Retina (tissue), 1 donor: ENCODE data around the gene ANKRD60.
A peak's percentile ranks its signal among the peaks of the same experiment; 100 is the strongest.

Experiments used
- DNase-seq: peaks from one replicate; pipeline ENCODE4 v3.0.0-alpha.2; 2016

The ANKRD60 gene, protein sequence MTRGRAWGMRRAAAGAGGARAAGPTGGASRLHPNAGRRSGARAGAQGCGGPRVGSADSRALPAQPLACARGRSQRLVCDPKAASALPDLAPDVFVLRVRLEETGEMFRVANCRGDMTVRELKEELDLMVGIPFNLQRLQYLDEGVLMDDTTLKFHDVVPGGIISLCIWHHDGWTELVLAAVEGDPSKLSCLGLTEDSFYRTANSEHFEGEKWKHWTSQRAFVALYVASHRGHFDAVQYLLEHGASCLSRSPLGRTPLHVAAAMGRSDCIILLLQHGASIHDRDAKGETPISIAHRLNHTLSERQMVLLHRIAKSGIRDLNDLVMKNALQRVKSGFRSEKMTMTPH

DNA sequence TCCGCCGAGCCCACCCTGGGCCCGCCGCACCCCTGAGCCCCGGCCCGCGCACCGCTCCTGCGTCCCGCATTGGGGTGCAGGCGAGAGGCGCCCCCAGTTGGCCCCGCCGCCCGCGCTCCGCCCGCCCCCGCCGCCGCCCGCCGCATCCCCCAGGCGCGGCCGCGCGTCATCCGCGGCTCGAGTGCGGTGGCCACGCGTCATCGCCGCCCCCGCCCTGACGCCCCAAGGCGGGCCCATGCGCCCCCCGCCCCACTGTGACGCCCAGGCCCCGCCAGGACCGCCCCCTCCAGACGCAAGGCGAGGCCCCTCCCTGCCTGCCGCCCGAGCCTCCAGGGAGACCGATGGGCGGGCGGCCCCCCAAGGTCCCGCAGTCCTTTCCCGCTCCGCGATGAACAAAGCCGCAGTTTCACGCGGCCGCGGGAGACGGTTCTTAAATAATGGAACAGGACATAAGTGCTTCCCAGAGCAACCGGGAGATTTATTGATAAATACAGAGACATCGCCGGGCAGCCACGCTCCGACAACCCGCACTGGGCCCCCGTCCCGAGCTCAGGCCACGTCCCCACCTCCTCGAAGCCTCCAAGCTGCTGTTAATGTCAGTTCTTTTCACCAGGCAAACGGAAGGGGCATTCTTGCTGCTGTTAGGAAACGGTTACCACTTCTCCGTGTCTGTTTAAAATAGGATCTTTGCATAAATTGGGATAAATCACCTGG lies at the start of gene ANKRD60:
Gene ANKRD60, minus strand, starts transcription at position 170 of the 714 bp plus-strand sequence. Its CDS starts 0 bp downstream, at position 170.
- DNase-seq = peak; percentile 82

DNA sequence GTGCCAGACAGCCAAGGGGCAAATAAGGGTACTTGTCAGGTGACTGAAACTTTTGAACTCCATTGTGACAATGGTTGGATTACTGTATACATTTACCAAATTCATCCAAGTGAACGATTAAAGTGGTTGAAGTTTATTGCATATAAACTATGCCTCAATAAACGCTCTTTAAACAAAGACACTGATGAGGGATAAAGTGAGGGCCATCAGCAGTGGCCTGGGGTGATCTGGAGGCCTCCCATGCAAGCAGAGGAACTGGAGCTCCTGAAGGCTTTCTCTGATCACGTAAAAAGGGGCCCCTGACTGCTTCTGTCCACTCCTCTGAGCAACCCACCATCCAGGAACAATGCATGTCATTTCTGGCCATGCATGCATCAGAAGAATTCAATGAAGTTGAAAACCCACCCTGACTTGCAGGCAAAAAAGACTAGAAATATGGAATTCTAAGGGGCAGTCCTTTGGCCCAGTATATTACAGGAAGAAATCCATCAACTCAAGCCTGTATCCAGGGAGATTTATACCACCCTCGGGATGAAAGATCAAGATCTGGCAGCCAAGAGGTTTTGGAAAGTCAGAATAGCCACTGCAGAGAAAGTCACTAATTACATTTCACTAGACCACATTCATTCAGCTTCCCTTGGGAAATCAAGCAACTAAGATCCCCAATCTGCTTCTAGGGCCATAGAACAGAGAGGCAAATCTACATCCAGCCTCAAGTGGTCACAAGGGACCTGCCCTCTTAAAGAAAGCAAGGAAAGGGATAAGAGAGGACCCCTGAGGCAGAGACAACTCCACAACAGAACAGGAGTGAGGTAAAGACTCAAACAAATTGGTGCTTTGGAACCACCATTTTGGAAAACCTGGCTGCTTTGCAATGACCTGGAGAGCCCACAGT lies 49.4 kb upstream of the ANKRD60 start:
- peak; percentile 46 for DNase-seq

DNA sequence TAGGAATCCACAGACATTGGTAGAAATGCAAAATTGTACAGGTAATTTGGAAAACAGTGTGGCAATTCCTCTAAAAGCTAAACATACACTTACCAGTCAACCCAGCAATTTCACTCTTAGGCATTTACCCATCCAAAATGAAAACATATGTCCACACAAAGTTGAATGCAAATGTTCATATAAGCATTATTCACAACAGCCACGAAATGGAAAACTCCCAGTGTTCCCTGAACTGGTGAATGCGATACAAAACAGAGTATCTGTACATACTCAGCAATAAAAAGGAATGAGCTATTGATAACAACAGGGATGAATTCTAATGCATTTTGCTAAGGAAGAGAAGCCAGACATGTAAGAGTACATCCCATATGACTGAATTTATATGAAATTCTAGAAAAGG lies 48.7 kb upstream of the ANKRD60 start:
- DNase-seq = no peak

DNA sequence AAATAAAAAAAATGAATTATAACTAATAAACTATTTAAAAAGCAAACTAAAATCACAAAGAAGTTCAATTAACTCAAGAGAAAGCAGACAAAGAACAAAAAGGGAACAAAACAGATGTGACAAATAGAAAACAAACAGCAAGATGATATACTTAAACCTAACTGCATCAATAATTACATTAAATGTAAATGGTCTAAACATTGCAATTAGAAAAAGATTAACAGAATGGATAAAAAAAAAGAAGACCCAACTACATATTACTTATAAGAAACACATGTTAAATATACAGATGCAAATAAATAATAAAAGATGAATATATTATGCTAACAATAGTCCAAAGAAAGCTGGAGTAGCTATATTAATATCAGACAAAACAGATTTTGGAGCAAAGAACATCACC lies 45.9 kb upstream of the ANKRD60 start:
- DNase-seq = no peak

DNA sequence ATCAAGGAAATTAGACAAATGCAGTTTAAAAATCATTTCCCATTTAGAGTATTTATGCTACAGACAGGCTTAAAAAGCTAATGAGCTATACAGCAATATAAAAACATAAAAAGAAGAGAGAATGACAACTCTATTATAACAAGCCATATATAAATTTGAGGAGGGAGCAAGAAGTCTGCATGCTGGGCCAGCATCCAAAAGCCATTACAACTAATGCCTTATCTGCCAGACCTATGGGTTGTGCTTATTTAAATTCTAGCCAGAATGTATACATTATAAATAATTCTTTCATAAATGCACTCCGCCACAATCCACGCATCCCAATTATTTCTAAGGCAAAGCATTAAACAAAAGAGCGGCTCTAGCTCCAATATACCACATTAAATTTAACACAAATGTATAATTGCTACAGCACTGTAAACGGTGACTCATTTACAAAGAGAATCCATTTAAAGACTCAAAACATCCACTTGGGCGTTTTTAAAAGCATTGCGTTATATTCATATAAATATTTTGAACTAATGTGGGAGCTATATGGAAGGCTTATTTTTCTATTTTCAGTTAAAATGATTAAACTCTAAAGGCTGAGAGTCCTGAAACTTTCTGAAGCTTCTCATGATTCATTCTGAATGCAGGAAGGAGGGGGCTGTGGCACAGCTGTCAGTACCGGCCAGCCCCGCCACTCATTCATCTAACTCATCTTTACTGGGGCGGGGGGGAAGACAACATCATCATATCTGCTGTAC lies 43.3 kb upstream of the ANKRD60 start:
- no peak for DNase-seq

DNA sequence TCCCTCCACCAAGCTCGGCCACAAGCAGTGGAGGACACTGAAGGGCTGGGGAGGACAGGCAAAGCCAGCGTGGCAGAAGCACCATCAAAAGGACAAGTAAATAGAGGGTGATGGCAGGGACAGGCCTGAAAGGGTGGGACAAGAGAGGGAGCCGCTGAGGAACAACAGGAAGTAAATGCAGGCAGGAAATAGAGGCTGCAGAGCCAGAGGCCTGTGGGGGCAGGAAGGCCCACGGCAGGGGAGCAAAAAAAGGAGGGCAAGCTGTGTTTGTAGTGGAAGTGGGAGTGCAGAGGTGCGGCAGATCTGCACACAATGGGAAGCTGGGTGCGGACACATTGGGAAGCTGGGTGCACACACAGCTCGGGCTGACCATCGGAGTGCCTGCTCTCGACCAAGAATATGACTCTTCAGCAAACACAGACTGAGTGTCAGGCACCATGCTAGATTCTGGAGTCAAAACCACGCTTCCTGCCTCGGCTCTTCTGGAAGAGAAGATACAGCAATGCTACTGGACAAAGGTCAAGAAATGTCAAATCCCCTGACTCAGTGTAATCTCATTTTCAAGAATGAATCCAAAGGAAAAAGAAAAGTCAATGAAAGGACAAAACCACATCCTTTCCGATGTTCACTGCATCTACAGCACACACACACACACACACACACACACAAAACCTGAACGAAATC lies 40.6 kb upstream of the ANKRD60 start:
- DNase-seq = no peak

DNA sequence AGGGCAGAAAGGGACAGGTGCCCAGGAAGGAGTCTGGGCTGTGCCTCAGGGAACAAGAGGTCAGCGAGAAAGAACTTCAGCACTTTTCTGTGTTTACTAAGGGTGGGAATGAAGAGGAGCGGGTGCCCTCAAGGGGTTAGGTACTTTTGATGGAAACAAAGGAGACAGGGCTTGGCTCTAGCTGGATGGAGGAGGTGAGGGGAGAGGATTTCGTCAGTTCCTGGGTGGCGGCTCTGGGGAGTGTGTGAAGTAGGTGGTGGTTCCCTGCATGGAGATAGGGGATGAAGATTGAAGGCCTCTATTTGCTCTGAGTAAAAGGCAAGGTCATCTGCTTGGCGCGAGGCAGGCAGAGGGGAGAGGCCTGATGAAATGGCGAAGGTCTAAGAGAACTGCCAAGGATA lies 40.0 kb upstream of the ANKRD60 start:
- no peak for DNase-seq

DNA sequence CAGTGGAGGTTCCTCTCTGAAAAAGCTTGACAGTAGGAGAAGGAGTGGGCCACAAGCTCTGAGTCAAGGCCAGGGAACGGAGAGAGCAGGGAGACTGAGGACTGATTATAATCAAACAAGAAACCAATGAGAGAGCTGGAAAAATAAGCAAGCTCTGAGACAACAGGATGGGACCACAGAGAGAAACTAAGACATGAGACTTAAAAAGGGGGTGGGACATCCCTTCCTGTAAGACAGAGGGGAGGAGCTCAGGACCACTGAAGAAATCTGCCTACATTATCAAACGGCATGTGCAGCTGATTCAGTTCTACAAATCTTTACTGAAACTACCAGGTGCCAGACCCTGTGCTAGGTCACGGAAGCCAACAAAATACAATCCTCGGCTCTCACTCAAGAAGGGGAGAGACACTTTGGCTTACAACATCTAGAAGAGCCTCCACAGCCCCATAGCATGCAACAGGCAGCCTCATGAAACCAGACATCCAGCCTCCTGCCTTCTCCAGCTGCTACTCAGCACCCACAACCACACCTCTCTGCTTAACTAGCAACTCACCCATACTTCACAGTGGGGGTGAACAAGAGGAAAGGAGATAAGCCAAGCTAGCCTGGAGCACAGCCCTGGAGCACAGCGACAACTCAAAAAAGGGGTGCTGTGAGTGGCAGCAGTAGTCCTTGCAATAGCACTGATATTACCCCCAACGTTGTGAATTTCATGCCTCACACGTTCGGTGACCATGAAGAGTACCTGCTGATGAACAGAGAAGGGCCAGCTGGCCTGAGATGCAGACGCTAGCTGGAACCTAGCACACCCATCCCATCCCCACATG lies 39.1 kb upstream of the ANKRD60 start:
- DNase-seq = no peak

DNA sequence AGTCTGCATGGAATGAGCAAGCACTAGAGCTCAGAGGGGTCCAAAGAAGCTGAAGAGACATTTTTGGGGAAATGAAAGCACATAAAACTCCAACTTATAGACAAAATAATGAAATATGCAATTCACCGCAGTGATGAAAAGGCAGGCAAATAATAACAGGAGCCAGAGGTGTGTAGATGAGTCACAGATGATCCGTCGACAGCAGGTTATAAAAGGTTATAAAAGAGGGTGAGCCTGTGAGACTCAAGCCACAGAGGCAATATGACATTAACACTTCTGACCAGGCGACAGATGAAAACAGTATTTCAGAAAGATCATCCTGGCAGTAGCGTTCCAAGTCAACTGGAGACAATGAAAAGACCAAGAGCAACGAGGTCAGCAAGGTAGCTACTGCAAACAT lies 35.8 kb upstream of the ANKRD60 start:
- no peak for DNase-seq

DNA sequence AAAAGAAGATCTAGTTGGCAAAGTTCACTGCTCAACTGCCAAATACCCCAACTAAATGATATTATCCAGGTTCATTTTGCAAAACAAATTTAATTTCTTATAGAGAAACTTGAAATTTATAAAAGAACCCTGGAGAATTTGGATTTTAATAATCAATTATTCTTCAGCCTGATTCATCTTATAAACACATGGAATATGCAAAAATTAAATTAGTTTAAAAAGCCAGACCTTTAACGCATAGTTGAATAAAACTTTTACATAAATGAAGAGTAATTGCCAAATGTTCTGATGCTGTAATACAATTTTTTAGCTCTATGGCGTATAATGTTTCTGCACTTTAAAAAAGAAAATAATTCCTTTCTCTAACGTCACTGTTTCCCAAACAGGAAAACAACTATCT lies 33.2 kb upstream of the ANKRD60 start:
- DNase-seq = no peak

DNA sequence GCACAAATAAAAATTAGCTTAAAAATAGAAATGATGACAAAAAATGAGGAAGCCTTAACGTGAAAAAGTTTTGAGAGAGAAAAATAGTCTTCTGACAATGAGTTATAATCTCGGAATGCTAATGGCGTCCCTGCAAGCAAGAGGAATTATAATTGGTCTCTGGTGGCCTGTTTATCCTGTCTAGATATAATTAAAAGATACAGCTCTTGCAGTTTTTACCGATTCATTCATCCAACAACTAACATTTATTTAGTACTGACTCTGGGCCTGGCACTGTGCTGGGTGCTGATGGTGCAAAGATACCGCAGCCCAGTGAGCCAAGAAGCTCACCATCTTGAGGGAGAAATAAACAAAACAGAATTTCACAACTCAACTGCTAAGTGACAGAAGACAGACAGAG lies 31.6 kb upstream of the ANKRD60 start:
- no peak for DNase-seq

DNA sequence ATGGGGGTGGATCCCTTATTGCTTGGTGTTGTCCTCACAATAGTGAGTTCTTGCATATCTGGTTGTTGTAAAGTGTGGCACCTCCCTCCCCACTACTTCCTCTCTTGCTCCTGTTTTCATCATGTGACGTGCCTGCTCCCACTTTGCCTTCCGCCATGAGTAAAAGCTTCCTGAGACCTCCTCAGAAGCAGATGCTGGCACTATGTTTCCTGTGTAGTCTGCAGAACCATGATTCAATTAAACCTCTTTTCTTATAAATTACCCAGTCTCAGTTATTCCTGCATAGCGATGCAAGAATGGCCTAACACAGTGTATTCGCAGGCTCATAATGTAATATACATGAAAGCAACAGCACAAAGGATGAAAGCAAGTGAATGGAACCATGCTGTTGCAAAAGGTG lies 28.4 kb upstream of the ANKRD60 start:
- no peak for DNase-seq

DNA sequence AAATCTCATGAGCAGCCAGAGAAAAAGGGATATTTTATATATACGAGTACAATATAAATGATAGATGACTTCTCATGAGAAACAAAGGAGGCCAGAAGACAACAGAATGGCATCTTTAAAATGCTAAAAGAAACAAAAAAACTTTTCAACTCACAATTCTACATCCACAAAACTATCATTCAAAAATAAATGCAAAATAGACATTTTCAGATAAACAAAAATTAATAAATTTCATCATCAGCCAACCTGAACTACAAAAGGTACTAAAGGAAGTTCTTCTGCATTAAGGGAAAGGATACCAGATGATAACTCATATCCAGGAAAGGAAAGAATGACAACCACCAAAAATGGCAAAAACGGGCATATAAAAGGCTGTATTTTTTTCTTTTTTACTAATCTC lies 27.9 kb upstream of the ANKRD60 start:
- no peak for DNase-seq

DNA sequence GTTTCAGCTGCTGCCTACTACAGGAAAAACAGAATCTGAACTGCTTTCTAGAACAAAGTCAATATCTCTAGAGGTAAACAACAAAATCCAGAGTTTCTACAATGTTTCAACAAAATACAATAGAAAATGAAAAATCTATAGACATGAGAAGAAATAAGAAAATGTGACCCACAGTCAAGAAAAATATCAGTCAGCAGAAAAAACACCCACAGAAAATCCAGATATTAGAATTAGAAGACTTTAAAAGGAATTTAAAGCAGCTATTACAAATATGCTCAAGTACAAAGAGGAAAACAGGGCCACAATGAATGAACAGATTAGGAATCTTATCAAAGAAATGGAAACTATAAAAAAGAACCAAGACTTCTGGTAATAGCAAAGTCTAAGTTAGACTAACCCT lies 26.4 kb upstream of the ANKRD60 start:
- no peak for DNase-seq

DNA sequence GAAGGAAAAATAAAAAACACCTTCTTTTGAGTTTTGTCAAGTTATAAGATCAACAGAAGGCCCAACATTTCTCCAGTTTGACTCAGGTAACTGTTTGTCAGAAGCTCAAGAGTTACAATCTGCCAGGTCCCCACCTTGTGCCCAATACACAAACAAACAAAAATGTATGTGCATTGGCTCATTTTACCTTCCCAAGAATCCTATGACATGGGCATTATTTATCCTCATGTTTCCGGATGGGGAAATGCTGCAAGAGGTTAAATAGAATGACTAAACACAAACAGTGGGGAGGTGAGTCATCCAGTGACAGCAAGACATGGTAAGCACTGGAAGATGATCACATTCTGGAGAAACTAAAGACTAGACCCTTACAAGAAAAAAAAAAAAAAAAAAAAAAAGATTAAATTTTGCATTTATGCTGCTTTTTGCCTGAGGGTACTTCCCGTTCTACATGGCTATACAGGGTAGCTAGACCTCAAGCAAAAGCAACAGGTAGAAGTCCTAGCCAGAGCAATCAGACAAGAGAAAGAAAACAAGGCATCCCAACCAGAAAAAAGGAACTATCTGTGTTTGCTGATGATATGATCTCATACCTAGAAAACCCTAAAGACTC lies 23.6 kb upstream of the ANKRD60 start:
- DNase-seq = no peak

DNA sequence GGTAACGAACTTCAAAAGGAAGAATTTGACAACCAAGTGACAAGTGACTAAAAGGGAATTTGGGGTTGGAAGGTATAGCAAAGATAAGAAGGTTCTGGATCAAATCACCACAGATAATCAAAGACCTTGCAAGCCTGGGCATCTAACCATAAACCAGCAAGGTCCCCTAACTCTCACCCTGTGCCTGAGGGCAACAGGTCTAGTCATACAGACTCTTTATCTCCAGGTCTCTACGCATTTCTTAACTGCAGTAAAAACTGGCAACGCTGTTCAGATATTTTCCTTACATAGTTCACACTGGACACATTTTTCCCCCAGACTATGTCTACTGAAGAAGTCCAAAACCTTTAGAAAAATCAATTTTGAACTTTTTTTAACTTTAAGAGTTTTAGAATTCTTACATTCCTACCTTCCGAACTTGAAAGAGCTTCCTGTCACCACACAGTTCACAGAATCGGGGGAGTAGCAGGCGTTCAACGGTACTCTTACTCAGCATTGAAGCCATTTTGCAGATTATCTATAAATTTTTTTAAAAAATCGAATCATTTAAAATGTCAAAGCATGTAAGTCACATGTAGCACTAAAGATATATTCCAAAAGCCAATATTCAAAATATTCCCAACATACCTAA lies 23.0 kb upstream of the ANKRD60 start:
- DNase-seq = no peak

DNA sequence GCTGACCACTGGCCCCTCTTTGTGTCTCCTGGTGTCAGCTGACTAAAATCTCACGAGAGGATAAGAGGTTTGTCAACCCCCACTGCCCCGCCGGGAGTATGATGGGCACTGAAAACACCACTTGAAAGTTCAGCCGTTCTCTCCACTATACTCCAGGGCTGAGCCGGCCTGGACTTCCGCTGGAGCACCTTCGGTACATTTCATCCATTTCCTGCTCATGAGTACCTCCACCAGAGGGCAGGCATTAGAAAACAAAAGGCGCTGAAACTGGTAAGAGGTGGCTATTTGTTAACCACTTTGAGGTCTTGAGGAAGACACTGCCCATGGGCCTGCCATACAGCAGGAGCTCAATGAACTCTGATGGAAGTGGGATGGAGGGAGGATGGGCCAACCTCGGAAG lies 17.9 kb upstream of the ANKRD60 start:
- DNase-seq = peak; percentile 11

DNA sequence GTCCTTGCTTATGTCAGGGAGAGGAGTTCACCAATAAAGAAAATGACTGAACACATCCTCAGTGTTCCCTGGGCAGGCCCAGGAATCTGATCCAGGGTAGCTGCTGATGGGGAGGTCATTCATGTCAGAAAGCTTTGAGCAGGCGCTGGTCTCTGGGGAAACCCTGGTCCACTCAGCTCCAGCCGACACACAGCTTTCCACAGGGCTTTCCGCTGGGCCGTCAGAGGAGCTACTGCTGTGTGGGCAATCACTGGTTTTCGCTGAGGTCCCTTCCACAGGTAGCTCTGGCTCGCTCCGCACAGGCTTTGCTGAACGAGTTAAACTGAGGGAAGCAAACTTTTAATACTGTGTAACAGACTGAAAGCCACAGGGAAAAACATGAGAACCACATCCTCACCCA lies 17.5 kb upstream of the ANKRD60 start:
- no peak for DNase-seq

DNA sequence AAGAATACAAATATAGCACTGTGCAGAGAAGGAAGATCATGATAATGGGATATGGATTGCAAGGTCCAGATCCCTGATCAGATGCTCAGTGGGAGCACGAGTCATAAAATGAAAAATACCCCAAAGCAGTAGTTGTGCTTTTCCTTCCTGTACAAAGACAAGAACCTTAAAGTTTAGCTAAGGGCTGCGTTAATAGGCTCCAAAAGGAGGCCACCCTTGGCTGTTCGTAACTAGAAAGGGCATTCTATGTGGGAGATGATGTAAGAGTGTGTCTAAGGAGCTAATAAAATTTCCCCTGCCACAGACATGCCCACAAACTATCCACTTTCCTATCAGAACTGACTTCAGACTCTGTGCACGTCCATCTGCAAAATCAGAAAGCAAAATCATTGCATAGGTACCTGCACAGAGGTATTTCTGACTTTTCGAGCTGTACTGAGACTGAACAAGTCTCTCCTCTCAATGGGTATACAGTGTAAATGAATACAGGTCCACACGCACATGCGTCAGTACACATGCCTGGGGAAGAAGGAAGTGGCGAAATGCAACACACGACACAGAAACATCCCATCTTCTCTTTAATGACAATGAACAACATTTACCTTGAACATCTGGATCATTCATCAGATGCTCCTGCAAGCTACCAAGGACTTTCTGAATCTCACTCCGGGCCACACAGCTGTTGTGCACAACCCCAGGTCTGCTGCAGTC lies 16.9 kb upstream of the ANKRD60 start:
- no peak for DNase-seq
